Stimulated activated CD4-positive, alpha-beta T cell treated with anti-CD3 and anti-CD28 coated beads, Interleukin-2, amount 100 ng/mL, for 24 hours (primary cell): ENCODE measurements around the gene ASB4.
"Not testable (repeated sequence)": the region's sequence is repeated elsewhere in the genome, so short reads cannot be mapped to it uniquely, and the experiment has no call there.

Experiments
- DNase-seq, 2 donors: peaks; one replicate each; pipeline ENCODE4 v3.0.0-alpha.2; 2020

Gene ASB4

GRCh38 chr7:95485391-95486123 lies at the start of gene ASB4:
TSS of gene ASB4 (plus strand) at chr7:95485943. CDS start at chr7:95485972, 29 bp downstream.
- no peak for DNase-seq

- DNase-seq: no peak
These were observed 49.3 kb upstream of the ASB4 start for GRCh38 chr7:95436407-95436806.

GRCh38 chr7:95440394-95441038 lies 45.2 kb upstream of the ASB4 start:
- no peak for DNase-seq

- no peak for DNase-seq
These were observed 44.5 kb upstream of the ASB4 start for GRCh38 chr7:95441042-95441823.

GRCh38 chr7:95444796-95445195 lies 40.9 kb upstream of the ASB4 start:
- no peak for DNase-seq

- DNase-seq: no peak
These were observed 39.1 kb upstream of the ASB4 start for GRCh38 chr7:95446618-95447017.

GRCh38 chr7:95454438-95455045 lies 31.2 kb upstream of the ASB4 start:
- DNase-seq: no peak

- no peak for DNase-seq
These were observed 27.8 kb upstream of the ASB4 start for GRCh38 chr7:95457947-95458346.

- DNase-seq: not testable (repeated sequence)
These were observed 25.1 kb upstream of the ASB4 start for GRCh38 chr7:95460653-95461052.

- no peak for DNase-seq
These were observed 17.7 kb upstream of the ASB4 start for GRCh38 chr7:95467912-95468607.

GRCh38 chr7:95469187-95469586 lies 16.6 kb upstream of the ASB4 start:
- DNase-seq: no peak

- DNase-seq: no peak
These were observed 15.9 kb upstream of the ASB4 start for GRCh38 chr7:95469848-95470247.

GRCh38 chr7:95470452-95470851 lies 15.3 kb upstream of the ASB4 start:
- peak in 1 of 2 donors; percentile 0 for DNase-seq

- no peak for DNase-seq
These were observed 14.7 kb upstream of the ASB4 start for GRCh38 chr7:95471071-95471470.

GRCh38 chr7:95472581-95473161 lies 13.1 kb upstream of the ASB4 start:
- DNase-seq: no peak

- no peak for DNase-seq
These were observed 12.3 kb upstream of the ASB4 start for GRCh38 chr7:95473276-95473985.

GRCh38 chr7:95476072-95476847 lies 9.5 kb upstream of the ASB4 start:
- DNase-seq: no peak

- peak; percentile 48 to 51 for DNase-seq
These were observed 8.7 kb upstream of the ASB4 start for GRCh38 chr7:95476904-95477594.

- no peak for DNase-seq
These were observed 7.3 kb upstream of the ASB4 start for GRCh38 chr7:95478272-95479037.
